Urothelium cell line (cell line): Measurements from ENCODE around the gene VSIG10L2.

Experiments
- DNase-seq: peaks from one replicate; pipeline ENCODE4 v3.0.0; 2011; ENCODE audit warnings: low spot score, mixed read lengths
- FAIRE-seq: peaks from 2 replicates; lab custom pipeline; 2011; peaks lifted over from hg19 to GRCh38; lab: Jason Lieb, UNC

VSIG10L2 gene

GRCh38 chr11:125945011-125945796 is 640 bp upstream of the VSIG10L2 start:
- DNase-seq = no peak
- FAIRE-seq = no peak

GRCh38 chr11:125946712-125947418 is 1.0 kb downstream of the VSIG10L2 start:
- DNase-seq (no peak), FAIRE-seq (no peak)

GRCh38 chr11:125947419-125948277 is 1.8 kb downstream of the VSIG10L2 start:
- no peak for FAIRE-seq
- DNase-seq = no peak

- no peak for DNase-seq
- FAIRE-seq = no peak
These were observed 2.6 kb downstream of the VSIG10L2 start for GRCh38 chr11:125948278-125949051.

GRCh38 chr11:125949271-125950177 is 3.7 kb downstream of the VSIG10L2 start:
- DNase-seq (no peak), FAIRE-seq (no peak)

GRCh38 chr11:125950178-125950490 is 4.3 kb downstream of the VSIG10L2 start:
- DNase-seq (no peak), FAIRE-seq (no peak)

GRCh38 chr11:125950696-125951651 is 5.1 kb downstream of the VSIG10L2 start:
- DNase-seq (no peak), FAIRE-seq (no peak)

- FAIRE-seq (no peak), DNase-seq (no peak)
These were observed 5.9 kb downstream of the VSIG10L2 start for GRCh38 chr11:125951731-125952130.

GRCh38 chr11:125952559-125952958 is 6.7 kb downstream of the VSIG10L2 start:
- DNase-seq (no peak), FAIRE-seq (no peak)

- FAIRE-seq = no peak
- no peak for DNase-seq
These were observed 7.1 kb downstream of the VSIG10L2 start for GRCh38 chr11:125952973-125953372.

- no peak for DNase-seq
- no peak for FAIRE-seq
These were observed 7.6 kb downstream of the VSIG10L2 start for GRCh38 chr11:125953401-125953935.

GRCh38 chr11:125954123-125954944 is 8.5 kb downstream of the VSIG10L2 start:
- no peak for FAIRE-seq
- DNase-seq = no peak

- DNase-seq (no peak), FAIRE-seq (no peak)
These were observed 9.2 kb downstream of the VSIG10L2 start for GRCh38 chr11:125954945-125955640.

GRCh38 chr11:125955856-125956255 is 10.0 kb downstream of the VSIG10L2 start:
- FAIRE-seq (no peak), DNase-seq (no peak)

- FAIRE-seq = no peak
- no peak for DNase-seq
These were observed 10.7 kb downstream of the VSIG10L2 start for GRCh38 chr11:125956391-125957134.
